Fibroblast of lung (primary cell): Measurements from ENCODE around the gene KDM2A. TPM values are rescaled to one million over a fixed set of nuclear protein-coding genes. Genes with fewer than 3 reads are reported as not detected.

ENCODE experiments used
- DNase-seq, 2 donors: peaks; one replicate each; pipeline versions ENCODE4 v3.0.0 to v3.0.0-alpha.2; 2010; ENCODE audit warnings: low read depth in 2 of 2
- H2AFZ ChIP-seq: 2 replicates; pipeline ENCODE4 v1.5.1; 2012; ENCODE audit warnings: low read length, control low read depth, inconsistent platforms
- H3K27ac ChIP-seq: 2 replicates; pipeline ENCODE4 v1.5.1; 2011; ENCODE audit warnings: low read length, control low read depth; ENCODE audit not compliant: insufficient read depth
- H3K27me3 ChIP-seq: 2 replicates; pipeline ENCODE4 v1.5.1; 2011; ENCODE audit warnings: mild to moderate bottlenecking, low read length; ENCODE audit not compliant: control insufficient read depth, insufficient read depth
- H3K36me3 ChIP-seq: 2 replicates; pipeline ENCODE4 v1.5.1; 2011; ENCODE audit warnings: low read length; ENCODE audit not compliant: control insufficient read depth, insufficient read depth
- H3K4me1 ChIP-seq: 2 replicates; pipeline ENCODE4 v1.5.1; 2011; ENCODE audit warnings: low read length; ENCODE audit not compliant: control insufficient read depth, insufficient read depth; ENCODE audit errors: extremely low read depth
- H3K4me2 ChIP-seq: 2 replicates; pipeline ENCODE4 v1.5.1; 2011; ENCODE audit warnings: low read length, control low read depth; ENCODE audit not compliant: insufficient read depth; ENCODE audit errors: extremely low read depth
- H3K4me3 ChIP-seq, 4 experiments: fragments of 200-600 bp in 1 of 4; sonication (generic) in 1 of 4; replicated peaks in 1 of 4; 2 replicates each; pipeline ENCODE4 v1.5.1; 2011 to 2016; ENCODE audit warnings: low read length in 4 of 4, low read depth in 3 of 4, mild to moderate bottlenecking in 3 of 4, control low read depth in 2 of 4, inconsistent platforms in 1 of 4, mixed read lengths in 1 of 4; ENCODE audit not compliant: insufficient read depth in 1 of 4; ENCODE audit errors: control extremely low read depth in 1 of 4
- H3K79me2 ChIP-seq: 2 replicates; pipeline ENCODE4 v1.5.1; 2012; ENCODE audit warnings: mild to moderate bottlenecking, low read length, inconsistent platforms; ENCODE audit not compliant: control insufficient read depth, insufficient read depth
- H3K9ac ChIP-seq: 2 replicates; pipeline ENCODE4 v1.5.1; 2011; ENCODE audit warnings: mild to moderate bottlenecking, low read length, control low read depth; ENCODE audit not compliant: insufficient read depth
- H3K9me3 ChIP-seq: 2 replicates; pipeline ENCODE4 v1.5.1; 2012; ENCODE audit warnings: low read depth, low read length; ENCODE audit not compliant: control insufficient read depth, insufficient read depth
- H4K20me1 ChIP-seq: 2 replicates; pipeline ENCODE4 v1.5.1; 2011; ENCODE audit warnings: low read length; ENCODE audit not compliant: control insufficient read depth, insufficient read depth; ENCODE audit errors: extremely low read depth
- CTCF ChIP-seq, 2 donors: IDR thresholded peaks in 1 of 2; conservative IDR thresholded peaks in 1 of 2; 1 replicate in 1 of 2; 2 replicates in 1 of 2; pipeline ENCODE4 v1.5.1; 2011 to 2012; ENCODE audit warnings: low read length in 2 of 2, control low read depth in 1 of 2, inconsistent platforms in 1 of 2, low read depth in 1 of 2, mild to moderate bottlenecking in 1 of 2
- EZH2 ChIP-seq: IDR thresholded peaks from 2 replicates; pipeline ENCODE4 v1.5.1; 2012; ENCODE audit warnings: low read length, control low read depth, mild to moderate bottlenecking; ENCODE audit errors: missing control alignments
- polyA plus RNA-seq, 2 donors: library from polyadenylated mRNA; depleted of rRNA in 1 of 2; stranded (reverse) in 1 of 2; unstranded in 1 of 2; fragments of >200 nt; gene quantifications; 2 replicates each; pipeline ENCODE4 v1.2.1, GENCODE V29; 2011 to 2012; ENCODE audit warnings: missing spikeins in 1 of 2
- total RNA-seq: library from RNA; depleted of rRNA; stranded (reverse); fragments of >200 nt; gene quantifications from 2 replicates; pipeline ENCODE4 v1.2.1, GENCODE V29; 2014

Gene KDM2A
- total and polyA plus RNA-seq, 2 donors (not counting 1 experiment from before 2014, with no cell fraction given), result 36.4 to 42.6 TPM

DNA sequence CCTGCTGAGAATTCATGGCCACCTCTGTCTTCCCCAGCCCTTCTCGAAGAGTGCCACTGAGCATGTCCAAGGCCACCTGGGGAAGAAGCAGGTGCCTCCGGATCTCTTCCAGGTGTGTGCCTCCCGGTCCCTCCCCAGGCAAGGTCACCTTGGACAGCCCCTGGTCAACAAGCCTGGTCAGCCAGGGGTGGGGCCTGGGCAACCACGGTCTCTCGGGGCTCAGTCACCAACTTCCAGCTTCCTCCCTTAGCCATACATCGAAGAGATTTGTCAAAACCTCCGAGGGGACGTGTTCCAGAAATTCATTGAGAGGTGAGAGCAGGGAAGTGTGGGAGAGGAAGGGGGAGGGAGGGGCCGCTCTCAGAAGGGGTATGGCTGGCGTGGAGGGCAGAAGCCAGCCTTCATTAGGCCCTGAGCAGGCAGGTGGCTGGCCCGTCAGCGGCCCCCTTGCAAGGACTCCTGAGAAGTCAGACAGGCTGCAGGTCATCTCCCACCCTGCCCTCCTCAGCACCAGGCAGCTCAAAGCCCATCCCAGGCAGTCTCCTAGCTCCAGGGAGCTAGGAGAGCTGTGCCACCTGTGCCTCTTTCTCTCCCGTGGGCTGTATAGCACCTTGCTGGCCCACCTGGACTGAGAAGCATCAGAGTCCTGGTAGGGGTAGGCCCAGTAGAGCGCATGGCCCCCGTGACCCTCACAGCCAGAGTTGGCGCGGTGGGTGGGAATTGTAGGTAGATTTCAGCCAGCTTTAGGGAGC, 160.7 kb downstream of the KDM2A start:
- Histone ChIP-seq H3K9ac (no peak overlapping the region), H3K4me2 (no peak overlapping the region), H3K4me3 (no peak overlapping the region), H3K4me1 (peaks cover 15% of the 10 kb centered on the region), H4K20me1 (no peaks in the 10 kb centered on the region), H3K79me2 (peaks cover 18% of the 10 kb centered on the region), H3K36me3 (peaks cover 32% of the 10 kb centered on the region), H3K27me3 (no peaks in the 10 kb centered on the region), H2AFZ (no peak overlapping the region), H3K9me3 (no peaks in the 10 kb centered on the region), H3K27ac (no peak overlapping the region)
- DNase-seq, result no peak
- TF ChIP-seq EZH2 (no peak), CTCF (conservative IDR thresholded peaks at IDR 0.05 in 1 of 2, IDR thresholded peaks at IDR 0.05 in 1 of 2; ENCODE audit: low read depth in 1 of 2, low read length in 2 of 2) (no peak)

GRCh38 chr11:67280341-67280787, 161.3 kb downstream of the KDM2A start:
- DNase-seq, result no peak
- H3K9me3 ChIP-seq, result no peaks in the 10 kb centered on the region
- H3K4me2 ChIP-seq, result no peak overlapping the region
- H2AFZ ChIP-seq, result no peak overlapping the region
- no peaks in the 10 kb centered on the region for H3K27me3 ChIP-seq
- peaks cover 34% of the 10 kb centered on the region for H3K36me3 ChIP-seq
- peaks cover 15% of the 10 kb centered on the region for H3K4me1 ChIP-seq
- no peaks in the 10 kb centered on the region for H4K20me1 ChIP-seq
- H3K79me2 ChIP-seq, result peaks cover 12% of the 10 kb centered on the region
- no peak overlapping the region for H3K27ac ChIP-seq
- H3K4me3 ChIP-seq, result no peak overlapping the region
- TF ChIP-seq CTCF (conservative IDR thresholded peaks at IDR 0.05 in 1 of 2, IDR thresholded peaks at IDR 0.05 in 1 of 2; ENCODE audit: low read depth in 1 of 2, low read length in 2 of 2), result no peak
- H3K9ac ChIP-seq, result no peak overlapping the region

DNA sequence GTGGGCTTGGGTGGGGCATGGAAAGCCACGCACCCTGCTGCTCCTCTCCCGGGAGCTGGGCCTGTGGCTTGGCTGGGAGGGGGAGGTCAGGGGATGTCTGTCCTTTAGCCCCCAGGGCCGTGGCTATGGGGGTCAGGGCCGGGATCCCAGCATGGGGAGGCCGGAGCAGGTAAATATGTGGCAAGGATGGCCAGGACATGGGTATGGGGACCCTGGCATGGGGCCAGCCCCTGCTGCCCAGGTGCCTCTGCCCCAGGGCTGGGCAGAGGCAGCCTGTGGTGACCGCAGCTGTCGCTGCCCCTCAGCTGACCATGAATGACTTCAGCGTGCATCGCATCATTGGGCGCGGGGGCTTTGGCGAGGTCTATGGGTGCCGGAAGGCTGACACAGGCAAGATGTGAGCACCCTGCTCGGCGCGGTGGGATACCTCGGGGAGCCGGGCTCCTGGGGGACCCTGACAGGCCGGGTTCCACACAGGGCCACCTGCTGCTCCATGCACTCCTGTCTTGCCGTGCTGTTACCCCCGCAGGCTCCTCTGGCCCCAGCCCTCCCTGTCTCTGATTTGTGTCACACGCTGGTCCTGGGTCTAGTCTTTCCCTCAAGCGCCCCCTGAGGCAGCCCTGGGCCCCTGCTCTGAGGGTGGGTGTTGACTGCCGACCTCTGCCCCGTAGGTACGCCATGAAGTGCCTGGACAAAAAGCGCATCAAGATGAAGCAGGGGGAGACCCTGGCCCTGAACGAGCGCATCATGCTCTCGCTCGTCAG, 161.9 kb downstream of the KDM2A start:
- Histone ChIP-seq H4K20me1 (no peaks in the 10 kb centered on the region), H3K4me1 (peaks cover 15% of the 10 kb centered on the region), H2AFZ (no peak overlapping the region), H3K27ac (no peak overlapping the region), H3K4me3 (no peak overlapping the region), H3K79me2 (peaks cover 6% of the 10 kb centered on the region), H3K4me2 (no peak overlapping the region), H3K9ac (no peak overlapping the region), H3K27me3 (no peaks in the 10 kb centered on the region), H3K36me3 (peaks cover 37% of the 10 kb centered on the region), H3K9me3 (no peaks in the 10 kb centered on the region)
- no peak for TF ChIP-seq EZH2
- no peak for TF ChIP-seq CTCF (conservative IDR thresholded peaks at IDR 0.05 in 1 of 2, IDR thresholded peaks at IDR 0.05 in 1 of 2; ENCODE audit: low read depth in 1 of 2, low read length in 2 of 2)
- no peak for DNase-seq
